Stimulated activated CD8-positive, alpha-beta memory T cell treated with anti-CD3 and anti-CD28 coated beads, Interleukin-15, amount 100 ng/mL, for 48 hours (primary cell): ENCODE data around the gene RMND5A.

Source experiments
- DNase-seq, 2 donors: peaks; one replicate each; pipeline ENCODE4 v3.0.0-alpha.2; 2020; ENCODE audit warnings: low read depth in 2 of 2

The RMND5A gene

GRCh38 chr2:86790676-86791572, 70.8 kb downstream of the RMND5A start, which contains the start of gene CD8A:
Gene CD8A (minus strand): TSS chr2:86790913. CDS start chr2:86790825, 88 bp downstream.
- DNase-seq = peak; percentile 71 to 73

GRCh38 chr2:86791573-86791972, 71.5 kb downstream of the RMND5A start:
- peak in 1 of 2 donors; percentile 19 for DNase-seq

- peak in 1 of 2 donors; percentile 14 for DNase-seq
Measured at GRCh38 chr2:86793752-86794151, 73.7 kb downstream of the RMND5A start.

GRCh38 chr2:86794861-86795260, 74.8 kb downstream of the RMND5A start:
- DNase-seq = no peak

GRCh38 chr2:86800856-86801567, 80.9 kb downstream of the RMND5A start:
- DNase-seq = no peak

GRCh38 chr2:86806059-86806857, 86.2 kb downstream of the RMND5A start:
- no peak for DNase-seq

GRCh38 chr2:86807133-86807467, 87.0 kb downstream of the RMND5A start:
- DNase-seq = no peak

- peak; percentile 79 to 80 for DNase-seq
Measured at GRCh38 chr2:86807468-86808275, 87.6 kb downstream of the RMND5A start.

GRCh38 chr2:86808315-86809161, 88.4 kb downstream of the RMND5A start:
- peak; percentile 90 to 93 for DNase-seq

- no peak for DNase-seq
Measured at GRCh38 chr2:86809481-86810121, 89.5 kb downstream of the RMND5A start.

GRCh38 chr2:86815611-86816010, 95.5 kb downstream of the RMND5A start:
- DNase-seq = no peak

- no peak for DNase-seq
Measured at GRCh38 chr2:86818114-86818801, 98.2 kb downstream of the RMND5A start.

GRCh38 chr2:86818957-86819356, 98.9 kb downstream of the RMND5A start:
- no peak for DNase-seq

GRCh38 chr2:86821306-86821705, 101.2 kb downstream of the RMND5A start:
- DNase-seq = no peak

- DNase-seq = no peak
Measured at GRCh38 chr2:86821842-86822241, 101.8 kb downstream of the RMND5A start.

- DNase-seq = no peak
Measured at GRCh38 chr2:86822668-86823345, 102.7 kb downstream of the RMND5A start.

GRCh38 chr2:86825036-86825692, 105.1 kb downstream of the RMND5A start:
- no peak for DNase-seq
